HEK293 (cell line): Measurements from ENCODE around the gene GALNT1.

Experiments
- CTCF ChIA-PET: fragments of 350-600 bp; formaldehyde crosslinking; extraction: SDS; loops from one replicate; lab custom pipeline; 2021; ENCODE audit warnings: antibody characterized with exemption; lab: Yijun Ruan, JAX
- POLR2A ChIA-PET: fragments of 300-600 bp; formaldehyde crosslinking; extraction: SDS; loops from one replicate; lab custom pipeline; 2020; ENCODE audit warnings: antibody characterized with exemption, inconsistent platforms; lab: Yijun Ruan, JAX
- H3K27ac ChIP-seq: fragments of 200-500 bp; sonication (Bioruptor generic); 2 replicates; pipeline ENCODE4 v1.5.1; 2014; ENCODE audit warnings: low read depth, low read length, control low read depth, inconsistent platforms; ENCODE audit errors: extremely low read depth
- H3K36me3 ChIP-seq, 2 experiments: fragments of 200-500 bp in 1 of 2; sonication (Bioruptor generic) in 1 of 2; 1 replicate in 1 of 2; 2 replicates in 1 of 2; pipeline ENCODE4 v1.5.1; 2014 to 2017; ENCODE audit warnings: inconsistent platforms in 2 of 2, low read length in 2 of 2; ENCODE audit not compliant: control insufficient read depth in 2 of 2, insufficient read depth in 1 of 2
- H3K4me1 ChIP-seq: fragments of 200-500 bp; sonication (Bioruptor generic); 2 replicates; pipeline ENCODE4 v1.5.1; 2014; ENCODE audit warnings: mild to moderate bottlenecking, low read length, inconsistent platforms; ENCODE audit not compliant: control insufficient read depth, insufficient read depth
- H3K4me3 ChIP-seq: 2 replicates; pipeline ENCODE4 v1.5.1; 2011; ENCODE audit warnings: low read depth, mild to moderate bottlenecking, control low read depth, low read length, moderate library complexity
- H3K9me3 ChIP-seq: fragments of 200-500 bp; sonication (Bioruptor generic); 2 replicates; pipeline ENCODE4 v1.5.1; 2014; ENCODE audit warnings: low read depth, low read length, inconsistent platforms; ENCODE audit not compliant: control insufficient read depth, insufficient read depth
- CTCF ChIP-seq: fragments of 450-650 bp; formaldehyde crosslinking; IDR thresholded peaks from 2 replicates; pipeline ENCODE4 v1.5.1; 2016; ENCODE audit warnings: missing biosample characterization, missing genetic modification characterization
- IKZF3 ChIP-seq: fragments of 450-650 bp; IDR thresholded peaks from 2 replicates; pipeline ENCODE4 v1.5.0; 2018; ENCODE audit warnings: missing biosample characterization, mild to moderate bottlenecking, missing genetic modification characterization, moderate library complexity
- REPIN1 ChIP-seq: fragments of 450-650 bp; formaldehyde crosslinking; IDR thresholded peaks from 2 replicates; pipeline ENCODE4 v1.5.1; 2017; ENCODE audit warnings: missing biosample characterization, missing genetic modification characterization, low read depth
- ZBTB1 ChIP-seq: fragments of 450-650 bp; formaldehyde crosslinking; IDR thresholded peaks from 2 replicates; pipeline ENCODE4 v1.5.1; 2016; ENCODE audit warnings: missing biosample characterization, missing genetic modification characterization
- ZBTB11 ChIP-seq: fragments of 450-650 bp; formaldehyde crosslinking; conservative IDR thresholded peaks from 2 replicates; pipeline ENCODE4 v1.5.1; 2016; ENCODE audit warnings: low read depth, missing biosample characterization, missing genetic modification characterization
- ZBTB7A ChIP-seq: fragments of 450-650 bp; formaldehyde crosslinking; IDR thresholded peaks from 2 replicates; pipeline ENCODE4 v1.5.1; 2016; ENCODE audit warnings: low read depth, missing biosample characterization, missing genetic modification characterization
- ZNF10 ChIP-seq: fragments of 450-650 bp; formaldehyde crosslinking; IDR thresholded peaks from 2 replicates; pipeline ENCODE4 v1.5.1; 2017; ENCODE audit warnings: missing biosample characterization, missing genetic modification characterization
- ZNF132 ChIP-seq: fragments of 450-650 bp; formaldehyde crosslinking; IDR thresholded peaks from 2 replicates; pipeline ENCODE4 v1.5.1; 2017; ENCODE audit warnings: missing biosample characterization, missing genetic modification characterization, borderline replicate concordance
- ZNF184 ChIP-seq: fragments of 450-650 bp; IDR thresholded peaks from 2 replicates; pipeline ENCODE4 v1.5.1; 2018; ENCODE audit warnings: missing biosample characterization, mild to moderate bottlenecking, missing genetic modification characterization
- ZNF221 ChIP-seq: fragments of 450-650 bp; formaldehyde crosslinking; IDR thresholded peaks from 2 replicates; pipeline ENCODE4 v1.5.1; 2017; ENCODE audit warnings: missing biosample characterization, missing genetic modification characterization, borderline replicate concordance
- ZNF274 ChIP-seq, 2 experiments: fragments of 200-500 bp in 1 of 2; fragments of 450-650 bp in 1 of 2; sonication (Bioruptor generic) in 1 of 2; formaldehyde crosslinking in 1 of 2; IDR thresholded peaks; 2 replicates each; pipeline versions ENCODE4 v1.5.1 to v1.6.1; 2014 to 2016; ENCODE audit warnings: borderline replicate concordance in 1 of 2, inconsistent platforms in 1 of 2, low read length in 1 of 2, missing biosample characterization in 1 of 2, missing genetic modification characterization in 1 of 2
- ZNF37A ChIP-seq: fragments of 450-650 bp; IDR thresholded peaks from 2 replicates; pipeline ENCODE4 v1.5.1; 2018; ENCODE audit warnings: missing biosample characterization, missing genetic modification characterization
- ZNF394 ChIP-seq: fragments of 450-650 bp; formaldehyde crosslinking; IDR thresholded peaks from 2 replicates; pipeline ENCODE4 v1.5.1; 2016; ENCODE audit warnings: missing biosample characterization, missing genetic modification characterization, mild to moderate bottlenecking, moderate library complexity, borderline replicate concordance
- ZNF398 ChIP-seq: fragments of 450-650 bp; formaldehyde crosslinking; IDR thresholded peaks from 2 replicates; pipeline ENCODE4 v1.5.1; 2017; ENCODE audit warnings: missing biosample characterization, missing genetic modification characterization
- ZNF548 ChIP-seq: fragments of 450-650 bp; formaldehyde crosslinking; IDR thresholded peaks from 2 replicates; pipeline ENCODE4 v1.5.1; 2016; ENCODE audit warnings: missing biosample characterization, missing genetic modification characterization
- ZNF560 ChIP-seq: fragments of 450-650 bp; formaldehyde crosslinking; IDR thresholded peaks from 2 replicates; pipeline ENCODE4 v1.5.1; 2017; ENCODE audit warnings: missing biosample characterization, missing genetic modification characterization, borderline replicate concordance
- ZNF580 ChIP-seq: fragments of 450-650 bp; formaldehyde crosslinking; IDR thresholded peaks from 2 replicates; pipeline ENCODE4 v1.5.1; 2016; ENCODE audit warnings: missing biosample characterization, missing genetic modification characterization
- ZNF600 ChIP-seq: fragments of 450-650 bp; formaldehyde crosslinking; IDR thresholded peaks from 2 replicates; pipeline ENCODE4 v1.5.1; 2016; ENCODE audit warnings: missing biosample characterization, missing genetic modification characterization
- ZNF677 ChIP-seq: fragments of 450-650 bp; IDR thresholded peaks from 2 replicates; pipeline ENCODE4 v1.5.0; 2018; ENCODE audit warnings: missing biosample characterization, mild to moderate bottlenecking, missing genetic modification characterization, moderate library complexity
- ZNF707 ChIP-seq: fragments of 450-650 bp; formaldehyde crosslinking; IDR thresholded peaks from 2 replicates; pipeline ENCODE4 v1.5.1; 2016; ENCODE audit warnings: missing biosample characterization, missing genetic modification characterization
- ZNF785 ChIP-seq: fragments of 450-650 bp; formaldehyde crosslinking; IDR thresholded peaks from 2 replicates; pipeline ENCODE4 v1.5.1; 2016; ENCODE audit warnings: missing biosample characterization, missing genetic modification characterization
- ZSCAN23 ChIP-seq: fragments of 450-650 bp; formaldehyde crosslinking; IDR thresholded peaks from 2 replicates; pipeline ENCODE4 v1.5.1; 2016; ENCODE audit warnings: missing biosample characterization, missing genetic modification characterization
- ZSCAN30 ChIP-seq: fragments of 450-650 bp; IDR thresholded peaks from 2 replicates; pipeline ENCODE4 v1.5.1; 2018; ENCODE audit warnings: missing biosample characterization, mild to moderate bottlenecking, missing genetic modification characterization, moderate library complexity

GALNT1 gene

GRCh38 chr18:35658112-35658511, 76.6 kb downstream of the GALNT1 start (continued):
- TF ChIP-seq ZBTB11 (no peak), ZSCAN23 (no peak), ZNF184 (tag by site-specific recombination) (no peak), ZNF398 (tag by site-specific recombination) (no peak), ZNF10 (no peak), ZNF132 (no peak)

- POLR2A ChIA-PET = no interaction called here
- TF ChIP-seq ZNF548 (tag by site-specific recombination) (no peak), ZNF560 (tag by site-specific recombination) (no peak), ZSCAN30 (no peak), ZBTB7A (tag by site-specific recombination) (no peak), ZNF600 (tag by site-specific recombination) (no peak), ZNF274 (IDR thresholded peaks at IDR 0.05; ENCODE audit: low read length) (no peak), ZNF274 (tag by site-specific recombination; IDR thresholded peaks at IDR 0.05; ENCODE audit: borderline replicate concordance) (no peak), IKZF3 (tag by site-specific recombination) (no peak), ZNF132 (no peak), ZNF580 (no peak), ZNF785 (tag by site-specific recombination) (no peak), ZNF37A (tag by site-specific recombination) (no peak), ZNF707 (tag by site-specific recombination) (no peak), ZNF677 (tag by site-specific recombination) (no peak), CTCF (no peak), ZNF394 (tag by site-specific recombination) (no peak), REPIN1 (tag by site-specific recombination) (no peak), ZBTB1 (no peak), ZNF221 (tag by site-specific recombination) (no peak)
- TF ChIP-seq, all 188 proteins: peak for 0
- no peak overlapping the region for H3K27ac ChIP-seq
- H3K4me1 ChIP-seq = no peaks in the 10 kb centered on the region
- CTCF ChIA-PET = interaction anchor here (0.7 to 1.1 kb wide), 7 partner anchors 9 to 889 kb away, joined by 3 to 6 read pairs (median 4); no protein-coding TSS in a partner anchor
- no peak overlapping the region for H3K4me3 ChIP-seq
- H3K9me3 ChIP-seq = no peaks in the 10 kb centered on the region
- peaks cover 0 to 23% of the 10 kb centered on the region in 2 experiments; a peak in 1 of 3 replicates for H3K36me3 ChIP-seq
Observed at GRCh38 chr18:35661483-35662146, 80.1 kb downstream of the GALNT1 start.
